ENCODE measurements around the gene CAPN9. TPM values are rescaled to one million over a fixed set of nuclear protein-coding genes. Genes with fewer than 3 reads are reported as not detected.

Gene CAPN9
- total RNA-seq, 4 donors from 2014 or later: not detected

- intact Hi-C loops (cut with DNase I): no loop called here
- WGBS, 2 donors: 87 to 96% methylated on average over 10 of the region's 10 CpGs
- no peak for DNase-seq
- H3K4me1 ChIP-seq: no peaks in the 10 kb centered on the region
- H3K9me3 ChIP-seq: no peaks in the 10 kb centered on the region
- H3K27ac ChIP-seq: no peak overlapping the region
- no peak overlapping the region for H3K4me3 ChIP-seq (replicated peaks in 1 of 3)
- no peaks in the 10 kb centered on the region for H3K36me3 ChIP-seq
- H3K27me3 ChIP-seq: no peaks in the 10 kb centered on the region
- TF ChIP-seq POLR2A (IDR thresholded peaks at IDR 0.05) (no peak), CTCF (IDR thresholded peaks at IDR 0.05) (no peak)
Measured at GRCh38 chr1:230788561-230789275, 41.5 kb downstream of the CAPN9 start.

GRCh38 chr1:230790026-230790425, 42.8 kb downstream of the CAPN9 start:
- no peak for DNase-seq
- Histone ChIP-seq H3K27ac (no peak overlapping the region), H3K4me1 (no peaks in the 10 kb centered on the region), H3K27me3 (no peaks in the 10 kb centered on the region), H3K9me3 (no peaks in the 10 kb centered on the region), H3K4me3 (replicated peaks in 1 of 3) (no peak overlapping the region), H3K36me3 (no peaks in the 10 kb centered on the region)
- TF ChIP-seq POLR2A (IDR thresholded peaks at IDR 0.05) (no peak), CTCF (IDR thresholded peaks at IDR 0.05) (no peak)
- intact Hi-C loops (cut with DNase I): no loop called here
- WGBS, 2 donors: 82 to 86% methylated on average over 5 of the region's 5 CpGs

- TF ChIP-seq CTCF (IDR thresholded peaks at IDR 0.05) (no peak), POLR2A (IDR thresholded peaks at IDR 0.05) (no peak)
- 69 to 77% methylated on average over 5 of the region's 5 CpGs for WGBS, 2 donors
- no peak for DNase-seq
- no peaks in the 10 kb centered on the region for H3K9me3 ChIP-seq
- no peaks in the 10 kb centered on the region for H3K4me1 ChIP-seq
- no peak overlapping the region for H3K4me3 ChIP-seq (replicated peaks in 1 of 3)
- no peaks in the 10 kb centered on the region for H3K36me3 ChIP-seq
- no peaks in the 10 kb centered on the region for H3K27me3 ChIP-seq
- H3K27ac ChIP-seq: no peak overlapping the region
- intact Hi-C loops (cut with DNase I): no loop called here
Measured at GRCh38 chr1:230791986-230792564, 44.9 kb downstream of the CAPN9 start.

- intact Hi-C loops (cut with DNase I): no loop called here
- Histone ChIP-seq H3K27ac (no peak overlapping the region), H3K27me3 (no peaks in the 10 kb centered on the region)
Measured at GRCh38 chr1:230792691-230793462, 45.7 kb downstream of the CAPN9 start.

More at GRCh38 chr1:230792691-230793462, 45.7 kb downstream of the CAPN9 start:
- Histone ChIP-seq H3K4me1 (no peaks in the 10 kb centered on the region), H3K9me3 (no peaks in the 10 kb centered on the region), H3K4me3 (replicated peaks in 1 of 3) (no peak overlapping the region), H3K36me3 (no peaks in the 10 kb centered on the region)
- TF ChIP-seq CTCF (IDR thresholded peaks at IDR 0.05): no peak
- no peak for TF ChIP-seq POLR2A (IDR thresholded peaks at IDR 0.05)
- WGBS, 2 donors: 90 to 92% methylated on average over 13 of the region's 13 CpGs
- no peak for DNase-seq

All from thyroid gland (tissue), 4 donors.